Adrenal gland (tissue), 5 donors: Measurements from ENCODE around the gene SCCPDH.

ENCODE experiments used
- POLR2A ChIP-seq, 2 donors: fragments of 450-650 bp; IDR thresholded peaks; one replicate each; pipeline ENCODE4 v1.6.1; 2017; ENCODE audit warnings: antibody characterized with exemption in 2 of 2, mild to moderate bottlenecking in 2 of 2, moderate library complexity in 1 of 2
- TF ChIP-seq, protein P1 (sequence below), 6 experiments: fragments of 450-650 bp in 4 of 6; fragments of 200-600 bp in 2 of 6; sonication (generic) in 1 of 6; IDR thresholded peaks; 1 replicate in 5 of 6; 2 replicates in 1 of 6; pipeline versions ENCODE4 v1.5.1 to v1.8.0; 2016 to 2021; ENCODE audit warnings: antibody characterized with exemption in 6 of 6, mild to moderate bottlenecking in 2 of 6, moderate library complexity in 1 of 6
- donor health status: DM: no; HTN: no; CAD: no.

GRCh38 chr1:246724731-246725095, 504 bp downstream of the SCCPDH start:
- TF ChIP-seq, protein P1, sequence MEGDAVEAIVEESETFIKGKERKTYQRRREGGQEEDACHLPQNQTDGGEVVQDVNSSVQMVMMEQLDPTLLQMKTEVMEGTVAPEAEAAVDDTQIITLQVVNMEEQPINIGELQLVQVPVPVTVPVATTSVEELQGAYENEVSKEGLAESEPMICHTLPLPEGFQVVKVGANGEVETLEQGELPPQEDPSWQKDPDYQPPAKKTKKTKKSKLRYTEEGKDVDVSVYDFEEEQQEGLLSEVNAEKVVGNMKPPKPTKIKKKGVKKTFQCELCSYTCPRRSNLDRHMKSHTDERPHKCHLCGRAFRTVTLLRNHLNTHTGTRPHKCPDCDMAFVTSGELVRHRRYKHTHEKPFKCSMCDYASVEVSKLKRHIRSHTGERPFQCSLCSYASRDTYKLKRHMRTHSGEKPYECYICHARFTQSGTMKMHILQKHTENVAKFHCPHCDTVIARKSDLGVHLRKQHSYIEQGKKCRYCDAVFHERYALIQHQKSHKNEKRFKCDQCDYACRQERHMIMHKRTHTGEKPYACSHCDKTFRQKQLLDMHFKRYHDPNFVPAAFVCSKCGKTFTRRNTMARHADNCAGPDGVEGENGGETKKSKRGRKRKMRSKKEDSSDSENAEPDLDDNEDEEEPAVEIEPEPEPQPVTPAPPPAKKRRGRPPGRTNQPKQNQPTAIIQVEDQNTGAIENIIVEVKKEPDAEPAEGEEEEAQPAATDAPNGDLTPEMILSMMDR (IDR thresholded peaks at IDR 0.05) = no peak
- TF ChIP-seq POLR2A (IDR thresholded peaks at IDR 0.05) = no peak
